Right ventricle myocardium inferior (tissue), 1 donor: ENCODE results near the gene ITGB5. TPM values are rescaled to one million over a fixed set of nuclear protein-coding genes. Genes with fewer than 3 reads are reported as not detected.
"Not testable (repeated sequence)": the region's sequence is repeated elsewhere in the genome, so short reads cannot be mapped to it uniquely, and the experiment has no call there.

Source experiments
- ATAC-seq: fragments of 200-7000 bp; cut with Tn5 transposase; one replicate; pipeline ENCODE4 v1.9.1; 2020; ENCODE audit warnings: mild to moderate bottlenecking, moderate library complexity
- DNase-seq: peaks from one replicate; pipeline ENCODE4 v3.0.0; 2021; ENCODE audit errors: missing footprints
- intact Hi-C: fragments of 100-400 bp; cut with DNase I; formaldehyde crosslinking; loops from one replicate; pipeline ENCODE4 v1.11.0; 2022
- total RNA-seq: library from RNA; stranded (reverse); fragmentation: NEBNext Ultra II Directional; extraction: Animal tissue kit (Norgen Biotek cat#: 25700); gene quantifications from one replicate; pipeline ENCODE4 v1.2.1, GENCODE V29; 2021
- donor health status: DM: no; HTN: yes; CAD: no; lungs with severe emphysema.

Gene ITGB5
- total RNA-seq, 1 donor from 2014 or later = 109 TPM

GRCh38 chr3:124829819-124830554, 57.2 kb downstream of the ITGB5 start:
- intact Hi-C loops = loop anchor here (5.0 kb wide), 1 partner anchor 43 kb away; no protein-coding TSS in a partner anchor

DNA sequence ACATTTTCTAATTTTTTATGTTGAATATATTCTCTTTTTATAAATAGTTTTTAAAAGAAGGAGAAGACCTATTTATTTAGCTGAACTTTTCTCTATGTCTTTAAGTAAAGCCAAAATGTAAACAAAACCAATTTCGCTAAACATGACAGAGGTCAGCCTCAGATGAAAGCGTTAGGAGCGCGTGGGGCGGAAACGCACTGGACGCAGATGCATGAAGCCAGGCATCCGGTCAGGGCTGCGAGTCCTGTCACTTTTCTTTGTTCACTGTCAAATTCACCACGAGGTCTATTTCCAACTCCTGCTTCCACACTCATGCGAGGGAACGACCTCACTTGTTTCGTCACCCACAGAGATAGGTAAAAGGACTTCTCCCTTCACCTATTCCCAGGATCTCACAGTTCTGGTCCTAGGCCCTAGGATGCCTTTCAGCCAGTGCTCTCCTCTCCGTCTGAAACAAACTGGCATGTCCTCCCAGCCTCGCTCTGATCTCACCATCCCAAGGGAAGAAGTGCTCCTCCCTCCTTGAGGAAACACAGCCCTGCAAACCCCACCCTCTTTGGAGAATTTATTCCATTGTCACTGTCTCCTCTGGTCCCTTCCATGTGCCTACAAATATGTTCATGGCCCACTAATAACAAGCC, 57.9 kb downstream of the ITGB5 start:
- no peak for DNase-seq
- intact Hi-C loops = no loop called here
- peak; percentile 85 for ATAC-seq

More at GRCh38 chr3:124829819-124830554, 57.2 kb downstream of the ITGB5 start:
- DNase-seq (no peak), ATAC-seq (peak; percentile 75)

DNA sequence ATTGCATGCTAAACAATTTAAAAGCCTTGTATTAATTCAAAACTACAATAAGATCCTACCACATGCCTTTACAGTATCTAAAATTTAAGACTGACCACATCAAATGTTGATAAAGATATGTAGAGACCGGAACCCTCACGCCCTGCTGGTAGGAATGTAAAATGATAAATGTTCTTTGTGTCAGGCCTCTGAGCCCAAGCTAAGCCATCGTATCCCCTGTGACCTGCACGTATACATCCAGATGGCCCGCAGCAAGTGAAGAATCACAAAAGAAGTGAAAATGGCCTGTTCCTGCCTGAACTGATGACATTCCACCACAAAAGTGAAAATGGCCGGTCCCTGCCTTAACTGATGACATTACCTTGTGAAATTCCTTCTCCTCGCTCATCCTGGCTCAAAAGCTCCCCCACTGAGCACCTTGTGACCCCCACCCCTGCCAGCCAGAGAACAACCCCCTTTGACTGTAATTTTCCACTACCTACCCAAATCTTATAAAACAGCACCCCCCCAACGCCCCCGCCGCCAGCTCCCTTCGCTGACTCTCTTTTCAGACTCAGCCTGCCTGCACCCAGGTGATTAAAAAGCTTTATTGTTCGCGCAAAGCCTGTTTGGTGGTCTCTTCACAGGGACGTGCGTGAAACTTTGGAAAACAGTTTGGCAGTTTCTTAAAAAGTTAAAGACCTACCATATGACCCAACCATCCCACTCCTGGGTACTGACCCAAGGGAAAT, 59.5 kb downstream of the ITGB5 start:
- ATAC-seq, DNase-seq, intact Hi-C loops: not testable (repeated sequence)

DNA sequence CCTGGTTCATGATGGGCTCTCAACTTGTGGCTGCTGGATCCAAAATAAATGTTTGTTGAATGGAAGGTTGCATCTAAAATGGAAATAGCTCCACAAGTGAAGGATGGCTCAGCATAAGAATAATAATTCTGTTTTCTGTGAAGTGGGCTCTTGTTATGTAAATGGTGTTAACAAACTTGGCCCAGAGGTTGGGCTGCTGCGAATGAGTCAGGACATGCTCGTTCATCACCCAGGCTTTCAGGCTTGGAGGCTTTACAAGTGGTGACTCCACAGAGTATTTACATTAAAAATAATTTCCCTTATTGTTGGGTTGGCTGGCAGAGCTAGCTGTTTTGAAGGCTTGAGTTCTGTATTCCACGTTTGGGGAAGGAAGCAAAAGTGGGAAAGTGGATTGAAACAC, 60.5 kb downstream of the ITGB5 start:
- no peak for DNase-seq
- no peak for ATAC-seq
- intact Hi-C loops = no loop called here

GRCh38 chr3:124824286-124824915, 62.8 kb downstream of the ITGB5 start:
- intact Hi-C loops = no loop called here
- ATAC-seq (no peak), DNase-seq (no peak)

DNA sequence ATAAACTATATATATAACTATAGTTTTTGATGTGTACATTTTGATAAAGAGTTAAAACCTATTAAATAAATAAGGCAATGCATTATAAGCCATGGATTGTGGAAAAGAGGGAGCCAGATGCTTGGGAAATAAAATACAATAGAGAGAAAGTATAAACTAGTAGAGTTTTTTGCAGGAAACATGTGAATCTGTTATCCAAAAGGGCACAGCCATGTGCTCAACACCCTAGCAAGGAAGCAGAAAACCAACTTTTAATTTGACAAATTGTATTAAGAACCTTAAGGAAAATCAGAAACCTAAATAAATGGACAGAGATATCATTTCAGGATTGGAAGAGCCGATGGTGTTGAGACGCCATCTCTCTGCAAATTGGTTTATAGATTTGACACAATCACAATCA, 63.5 kb downstream of the ITGB5 start:
- ATAC-seq = no peak
- intact Hi-C loops = no loop called here
- no peak for DNase-seq

- ATAC-seq = no peak
- intact Hi-C loops = no loop called here
- DNase-seq = no peak
Observed at GRCh38 chr3:124823206-124823605, 64.0 kb downstream of the ITGB5 start.

DNA sequence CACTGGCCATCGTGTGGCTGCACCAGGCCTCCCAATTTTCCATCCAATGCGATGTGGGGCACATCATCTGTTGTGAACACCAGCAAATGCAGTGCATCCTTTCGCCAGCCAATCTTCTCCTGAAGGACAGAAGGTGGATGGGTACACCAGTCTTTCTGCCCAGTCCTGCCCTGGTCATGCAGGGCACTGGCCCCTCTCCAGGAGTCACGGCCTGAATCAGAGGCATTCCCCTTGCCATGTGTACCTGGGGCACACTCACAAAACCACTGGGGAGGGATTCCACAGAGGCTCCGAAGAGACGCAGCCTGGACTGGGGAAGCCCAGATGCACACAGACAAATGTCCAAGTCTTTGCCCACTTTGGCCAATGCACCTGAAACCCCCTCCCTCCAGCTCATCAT, 65.8 kb downstream of the ITGB5 start:
- ATAC-seq (no peak), DNase-seq (no peak)
- intact Hi-C loops = no loop called here

- ATAC-seq (peak; percentile 31), DNase-seq (no peak)
- intact Hi-C loops = no loop called here
Observed at GRCh38 chr3:124818398-124819091, 68.6 kb downstream of the ITGB5 start.

DNA sequence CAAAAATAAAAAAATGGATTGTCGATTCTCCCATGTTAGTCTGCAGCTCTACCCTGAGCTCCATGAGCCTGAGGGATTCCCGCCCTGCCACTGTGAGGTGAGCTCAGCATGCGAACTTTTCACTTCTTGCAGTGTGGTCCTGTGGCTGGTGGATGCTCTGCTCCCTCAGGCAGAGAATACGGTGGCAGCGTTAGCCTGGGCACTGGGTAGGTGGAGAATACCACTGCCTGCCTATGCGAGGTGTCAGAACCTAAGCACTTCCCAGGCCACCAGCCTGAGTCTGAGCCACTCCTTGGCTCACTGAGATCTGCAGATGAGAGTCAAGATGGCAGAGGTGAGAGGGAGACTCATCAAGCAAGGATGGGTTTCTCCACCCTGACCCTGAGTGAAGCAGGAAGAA, 70.1 kb downstream of the ITGB5 start:
- DNase-seq (no peak), ATAC-seq (no peak)
- intact Hi-C loops = no loop called here

DNA sequence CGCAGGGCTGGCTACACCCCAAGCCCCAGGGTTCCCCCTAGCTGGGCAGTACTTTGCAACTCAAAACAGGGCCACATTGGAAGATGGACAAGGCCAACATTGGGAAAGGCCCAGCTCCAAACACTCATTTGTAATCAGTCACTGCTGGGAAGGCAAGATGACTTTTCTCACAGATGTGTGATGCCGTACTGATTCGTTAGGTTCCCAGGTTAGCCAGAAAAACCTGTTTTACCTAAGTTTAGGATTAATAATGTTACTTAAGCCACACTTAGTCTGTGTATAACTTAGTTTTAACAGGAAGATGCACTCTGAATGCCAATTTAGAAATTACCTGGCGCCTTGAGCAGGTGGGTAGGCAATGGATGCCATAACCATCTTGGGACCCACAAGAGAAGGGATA, 71.0 kb downstream of the ITGB5 start:
- ATAC-seq (no peak), DNase-seq (no peak)
- intact Hi-C loops = no loop called here

DNA sequence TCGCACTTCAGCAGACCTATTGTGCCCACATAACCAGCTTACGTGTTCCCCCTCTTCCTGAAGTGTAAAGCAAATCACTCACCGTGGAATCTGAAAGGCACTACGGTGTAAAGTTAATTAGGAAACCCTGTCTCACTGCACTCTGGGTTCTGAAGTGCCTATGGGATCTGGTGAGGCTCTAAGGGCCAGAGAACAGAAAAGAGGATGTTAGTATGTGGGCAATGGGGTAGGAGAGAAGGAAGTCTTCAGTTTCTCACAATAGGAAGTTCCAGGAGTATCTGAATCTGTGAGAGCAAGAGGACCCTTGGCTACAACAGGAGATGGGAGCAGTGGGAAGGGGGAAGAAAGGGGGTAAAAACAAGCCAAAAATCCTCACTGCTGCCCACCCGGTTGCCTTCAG, 71.4 kb downstream of the ITGB5 start:
- DNase-seq (no peak), ATAC-seq (no peak)
- intact Hi-C loops = no loop called here

DNA sequence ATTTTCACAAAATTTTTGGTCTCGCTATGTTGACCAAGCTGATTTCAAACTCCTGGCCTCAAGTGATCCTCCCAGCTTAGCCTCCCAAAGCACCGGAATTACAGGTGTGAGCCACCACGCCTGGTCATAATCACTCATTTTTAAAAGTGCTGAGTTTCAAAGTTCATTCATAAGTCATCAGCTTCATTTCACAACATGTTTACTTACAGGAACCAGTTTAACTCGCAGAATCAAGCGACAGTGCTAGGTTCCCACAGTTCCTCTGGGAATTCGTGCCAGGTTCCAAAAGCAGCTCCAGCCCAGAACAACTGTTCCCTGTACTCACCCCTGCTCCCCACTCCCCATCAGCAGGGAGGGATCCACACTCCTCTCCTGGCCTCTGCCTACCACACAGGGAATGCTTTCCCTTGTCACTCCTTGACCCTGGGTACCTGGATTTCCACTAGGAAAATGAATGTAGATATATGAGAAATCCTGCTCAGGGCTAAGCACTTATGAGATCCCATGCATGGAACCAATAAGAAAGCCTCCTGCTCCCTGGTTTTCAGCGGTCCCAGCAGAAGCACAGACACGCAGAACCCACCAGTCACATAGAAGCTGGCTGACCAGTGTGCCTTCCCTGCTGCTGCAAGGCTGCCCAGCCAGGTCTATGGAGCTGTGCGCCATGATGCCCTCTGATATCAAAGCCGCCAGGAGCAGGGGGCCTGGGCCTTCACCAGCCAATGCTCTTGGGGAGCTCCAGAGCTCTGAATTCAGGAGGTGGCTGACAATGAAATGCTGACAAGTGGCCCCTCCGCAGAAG, 72.3 kb downstream of the ITGB5 start:
- intact Hi-C loops = loop anchor here (5.0 kb wide), 1 partner anchor 43 kb away; no protein-coding TSS in a partner anchor
- ATAC-seq = no peak
- DNase-seq = no peak

GRCh38 chr3:124813541-124813940, 73.6 kb downstream of the ITGB5 start:
- no peak for DNase-seq
- intact Hi-C loops = loop anchor here (5.0 kb wide), 1 partner anchor 41 kb away; no protein-coding TSS in a partner anchor
- no peak for ATAC-seq

DNA sequence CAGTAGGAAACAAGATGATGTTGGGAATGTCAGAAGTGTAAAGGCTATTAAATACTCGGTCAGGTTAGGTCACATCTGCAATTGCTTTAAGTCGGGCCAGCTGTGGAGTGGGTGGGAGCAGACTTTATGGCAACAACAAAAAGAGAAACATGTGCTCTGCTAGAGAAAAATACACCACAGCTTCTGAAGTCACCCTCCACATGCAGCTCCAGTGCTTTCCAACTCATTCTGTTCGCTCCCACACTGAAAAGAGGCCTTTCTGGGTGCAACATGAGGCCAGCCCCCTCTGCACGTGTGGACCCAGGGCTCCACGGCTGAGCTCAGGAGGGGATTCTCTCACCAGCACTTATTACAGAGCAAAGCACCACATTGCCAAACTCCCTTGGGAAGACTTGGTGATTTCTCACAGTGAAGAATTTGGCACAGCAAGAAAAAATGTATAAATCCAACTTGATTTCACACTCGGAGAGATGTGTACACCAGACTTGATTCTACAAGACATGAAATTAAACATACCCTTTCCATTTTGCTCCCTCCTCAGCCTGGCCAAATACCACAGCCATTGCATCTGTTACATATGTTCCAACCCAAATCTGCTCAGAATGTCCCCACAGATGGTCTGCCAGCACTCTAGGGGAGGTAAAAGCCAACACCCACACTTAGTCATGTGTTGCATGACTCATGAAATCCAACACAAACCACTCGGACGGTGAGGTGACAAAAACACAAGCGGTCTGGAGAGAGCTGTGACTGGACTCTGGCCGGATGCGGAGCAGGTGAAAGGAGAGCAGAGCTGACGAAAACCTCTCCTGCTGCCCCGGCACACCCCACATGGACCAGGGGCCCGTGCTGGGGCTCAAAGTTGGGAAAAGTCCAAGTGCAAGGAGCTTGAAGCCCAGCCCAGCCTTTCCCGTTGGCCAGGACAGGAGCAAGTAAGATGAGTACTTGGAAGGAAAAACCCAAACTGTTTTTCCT, 74.6 kb downstream of the ITGB5 start:
- intact Hi-C loops = loop anchor here (5.0 kb wide), 1 partner anchor 40 kb away; no protein-coding TSS in a partner anchor
- ATAC-seq (peak; percentile 83), DNase-seq (no peak)

- intact Hi-C loops = loop anchor here (5.0 kb wide), 1 partner anchor 39 kb away; no protein-coding TSS in a partner anchor
- DNase-seq (no peak), ATAC-seq (peak; percentile 42)
Observed at GRCh38 chr3:124811436-124811835, 75.7 kb downstream of the ITGB5 start.

- DNase-seq = no peak
- peak; percentile 40 for ATAC-seq
- intact Hi-C loops = loop anchor here (5.0 kb wide), 1 partner anchor 39 kb away; no protein-coding TSS in a partner anchor
Observed at GRCh38 chr3:124810970-124811369, 76.2 kb downstream of the ITGB5 start.
